H9 (cell line): Measurements from ENCODE around the gene SLC25A15. TPM values are rescaled to one million over a fixed set of nuclear protein-coding genes. Genes with fewer than 3 reads are reported as not detected.

Experiments used
- DNase-seq: peaks from one replicate; pipeline ENCODE4 v3.0.0-alpha.2; 2017
- H2AFZ ChIP-seq: one replicate; pipeline ENCODE4 v1.6.1; 2013; ENCODE audit warnings: mild to moderate bottlenecking, low read length, control low read depth, moderate library complexity
- H2AK5ac ChIP-seq: 2 replicates; pipeline ENCODE4 v1.6.1; 2013; ENCODE audit warnings: low read length, control low read depth, mixed read lengths; ENCODE audit not compliant: insufficient read length
- H2BK120ac ChIP-seq: one replicate; pipeline ENCODE4 v1.6.1; 2013; ENCODE audit warnings: low read depth, mild to moderate bottlenecking, low read length, control low read depth, inconsistent platforms; ENCODE audit not compliant: poor library complexity, severe bottlenecking
- H2BK12ac ChIP-seq: 2 replicates; pipeline ENCODE4 v1.6.1; 2013; ENCODE audit warnings: low read length, control low read depth, mixed read lengths, low read depth; ENCODE audit not compliant: insufficient read length
- H2BK15ac ChIP-seq: 2 replicates; pipeline ENCODE4 v1.6.1; 2013; ENCODE audit warnings: low read depth, low read length, control low read depth
- H2BK20ac ChIP-seq: one replicate; pipeline ENCODE4 v1.6.1; 2013; ENCODE audit warnings: low read depth, mild to moderate bottlenecking, low read length, control low read depth, inconsistent platforms; ENCODE audit not compliant: poor library complexity, severe bottlenecking
- H2BK5ac ChIP-seq: 2 replicates; pipeline ENCODE4 v1.6.1; 2013; ENCODE audit warnings: low read length, control low read depth, mixed read lengths; ENCODE audit not compliant: insufficient read length
- H3K14ac ChIP-seq: 2 replicates; pipeline ENCODE4 v1.6.1; 2013; ENCODE audit warnings: low read length, control low read depth; ENCODE audit not compliant: insufficient read depth
- H3K18ac ChIP-seq: 2 replicates; pipeline ENCODE4 v1.6.1; 2013; ENCODE audit warnings: low read depth, mild to moderate bottlenecking, mixed read lengths, low read length, control low read depth; ENCODE audit not compliant: insufficient read length
- H3K23ac ChIP-seq: 2 replicates; pipeline ENCODE4 v1.6.1; 2013; ENCODE audit warnings: low read length, control low read depth, mixed read lengths, low read depth; ENCODE audit not compliant: insufficient read length
- H3K23me2 ChIP-seq: 2 replicates; pipeline ENCODE4 v1.6.1; 2013; ENCODE audit warnings: low read depth, mild to moderate bottlenecking, mixed read lengths, low read length, control low read depth; ENCODE audit not compliant: insufficient read length, poor library complexity, severe bottlenecking
- H3K27ac ChIP-seq: 2 replicates; pipeline ENCODE4 v1.5.1; 2013; ENCODE audit warnings: low read length, control low read depth, mixed read lengths, low read depth; ENCODE audit not compliant: insufficient read length
- H3K27me3 ChIP-seq: 2 replicates; pipeline ENCODE4 v1.6.1; 2013; ENCODE audit warnings: low read length, control low read depth, inconsistent platforms; ENCODE audit not compliant: insufficient read depth
- H3K4ac ChIP-seq: 2 replicates; pipeline ENCODE4 v1.6.1; 2013; ENCODE audit warnings: low read depth, mild to moderate bottlenecking, control low read depth, inconsistent platforms, low read length, moderate library complexity
- H3K4me1 ChIP-seq: 2 replicates; pipeline ENCODE4 v1.6.1; 2013; ENCODE audit warnings: low read length, control low read depth, inconsistent platforms; ENCODE audit not compliant: insufficient read depth
- H3K4me2 ChIP-seq: 2 replicates; pipeline ENCODE4 v1.6.1; 2013; ENCODE audit warnings: low read length, control low read depth, mixed read lengths; ENCODE audit not compliant: insufficient read length, insufficient read depth
- H3K56ac ChIP-seq: 2 replicates; pipeline ENCODE4 v1.6.1; 2013; ENCODE audit warnings: low read depth, mild to moderate bottlenecking, mixed read lengths, low read length, control low read depth; ENCODE audit not compliant: insufficient read length
- H3K79me1 ChIP-seq: 2 replicates; pipeline ENCODE4 v1.6.1; 2013; ENCODE audit warnings: low read depth, mild to moderate bottlenecking, moderate library complexity, low read length, control low read depth, inconsistent platforms; ENCODE audit not compliant: insufficient read depth, poor library complexity, severe bottlenecking
- H3K79me2 ChIP-seq: 2 replicates; pipeline ENCODE4 v1.6.1; 2013; ENCODE audit warnings: low read length, control low read depth, inconsistent platforms; ENCODE audit not compliant: insufficient read depth
- H3K9ac ChIP-seq: 2 replicates; pipeline ENCODE4 v1.6.1; 2013; ENCODE audit warnings: low read length, control low read depth, mixed read lengths; ENCODE audit not compliant: insufficient read length; ENCODE audit errors: extremely low read depth
- H3K9me3 ChIP-seq: one replicate; pipeline ENCODE4 v1.6.1; 2013; ENCODE audit warnings: low read depth, low read length, inconsistent platforms; ENCODE audit not compliant: control insufficient read depth
- H3T11ph ChIP-seq: one replicate; pipeline ENCODE4 v1.6.1; 2013; ENCODE audit warnings: mild to moderate bottlenecking, low read length, control low read depth, inconsistent platforms
- H4K20me1 ChIP-seq: one replicate; pipeline ENCODE4 v1.6.1; 2013; ENCODE audit not compliant: control insufficient read depth, insufficient read length, insufficient read depth
- H4K5ac ChIP-seq: 2 replicates; pipeline ENCODE4 v1.6.1; 2013; ENCODE audit warnings: low read depth, mild to moderate bottlenecking, mixed read lengths, low read length, control low read depth; ENCODE audit not compliant: insufficient read length
- H4K8ac ChIP-seq: replicated peaks from 2 replicates; pipeline ENCODE4 v1.6.1; 2013; ENCODE audit warnings: low read length, control low read depth, mixed read lengths, low read depth; ENCODE audit not compliant: insufficient read length
- H4K91ac ChIP-seq: 2 replicates; pipeline ENCODE4 v1.6.1; 2013; ENCODE audit warnings: low read depth, mild to moderate bottlenecking, moderate library complexity, mixed read lengths, low read length, control low read depth; ENCODE audit not compliant: insufficient read length
- H3K27ac Mint-ChIP-seq, 3 experiments: 2 replicates in 2 of 3; 3 replicates in 1 of 3; pipeline ENCODE4 v1.8.0; 2020 to 2021; ENCODE audit warnings: mixed read lengths in 3 of 3, mild to moderate bottlenecking in 1 of 3, moderate library complexity in 1 of 3
- H3K27me3 Mint-ChIP-seq: 2 replicates; pipeline ENCODE4 v1.8.0; 2021; ENCODE audit warnings: low read depth, mild to moderate bottlenecking, moderate library complexity, mixed read lengths
- H3K36me3 Mint-ChIP-seq, 3 experiments: 2 replicates in 2 of 3; 3 replicates in 1 of 3; pipeline ENCODE4 v1.8.0; 2020 to 2021; ENCODE audit warnings: low read depth in 3 of 3, mixed read lengths in 3 of 3; ENCODE audit not compliant: insufficient read depth in 1 of 3
- H3K4me1 Mint-ChIP-seq, 2 experiments: 2 replicates each; pipeline ENCODE4 v1.8.0; 2020; ENCODE audit warnings: mixed read lengths in 2 of 2
- H3K4me3 Mint-ChIP-seq, 2 experiments: 2 replicates in 1 of 2; 3 replicates in 1 of 2; pipeline ENCODE4 v1.8.0; 2020 to 2021; ENCODE audit warnings: mild to moderate bottlenecking in 2 of 2, mixed read lengths in 2 of 2, moderate library complexity in 1 of 2
- H3K9me3 Mint-ChIP-seq, 2 experiments: 2 replicates in 1 of 2; 3 replicates in 1 of 2; pipeline ENCODE4 v1.8.0; 2020; ENCODE audit warnings: mild to moderate bottlenecking in 2 of 2, mixed read lengths in 2 of 2, moderate library complexity in 1 of 2
- CTCF ChIP-seq: fragments of 200-600 bp; sonication (generic); conservative IDR thresholded peaks from 3 replicates; pipeline ENCODE4 v1.8.0; 2021; ENCODE audit warnings: antibody characterized with exemption, mild to moderate bottlenecking
- WGBS: extraction: QIAGEN DNeasy Blood & Tissue Kit; methylation state at CpG from one replicate; pipeline ENCODE4 v1.1.7; 2013; ENCODE audit warnings: missing lambda C conversion rate, low lambda C conversion rate, mixed read lengths; ENCODE audit not compliant: insufficient read length; ENCODE audit errors: extremely low coverage; 5-methylcytosine and 5-hydroxymethylcytosine counted together
- total RNA-seq: library from RNA; stranded (reverse); gene quantifications from 2 replicates; pipeline ENCODE4 v1.2.1, GENCODE V29; 2021

Gene SLC25A15
- total RNA-seq, 1 experiment from 2014 or later: 21.1 TPM

- H3K4ac ChIP-seq: no peak overlapping the region
- peaks cover 5% of the 10 kb centered on the region; the same call in 1 of the 2 replicates for H3K79me2 ChIP-seq
- no peak overlapping the region for H4K5ac ChIP-seq
- no peak overlapping the region for H4K91ac ChIP-seq
- no peaks in the 10 kb centered on the region for H3K9me3 ChIP-seq
- peaks cover 3% of the 10 kb centered on the region for H3K79me1 ChIP-seq
- no peak overlapping the region for H3K27ac Mint-ChIP-seq
- no peaks in the 10 kb centered on the region for H3K9me3 Mint-ChIP-seq
- no peak overlapping the region for H2BK15ac ChIP-seq
- DNase-seq: no peak
- WGBS: no CpG with 5 or more reads among the region's 6 CpGs
- no peak overlapping the region for H3K23ac ChIP-seq
- no peaks in the 10 kb centered on the region; a peak in 1 of 7 replicates for H3K36me3 Mint-ChIP-seq
- H4K20me1 ChIP-seq: no peaks in the 10 kb centered on the region
- no peak overlapping the region for H3K56ac ChIP-seq
- H3K27me3 Mint-ChIP-seq: no peaks in the 10 kb centered on the region
- H2AK5ac ChIP-seq: no peak overlapping the region
- H3K14ac ChIP-seq: no peak overlapping the region
- H3K4me2 ChIP-seq: no peak overlapping the region
- no peak overlapping the region for H3K27ac ChIP-seq
- H3K4me1 Mint-ChIP-seq: peaks cover 13 to 18% of the 10 kb centered on the region in 2 experiments
- no peak overlapping the region for H3K18ac ChIP-seq
- no peaks in the 10 kb centered on the region for H3K27me3 ChIP-seq
- no peak overlapping the region for H3K4me3 Mint-ChIP-seq
- no peaks in the 10 kb centered on the region for H3K4me1 ChIP-seq
- H3T11ph ChIP-seq: no peak overlapping the region
- no peak overlapping the region for H3K9ac ChIP-seq
- H2BK5ac ChIP-seq: no peak overlapping the region
- H2BK12ac ChIP-seq: no peak overlapping the region
- no peak overlapping the region for H2AFZ ChIP-seq
- no peak for TF ChIP-seq CTCF
- no peak overlapping the region for H2BK20ac ChIP-seq
- H3K23me2 ChIP-seq: peaks cover 4% of the 10 kb centered on the region
- H2BK120ac ChIP-seq: no peak overlapping the region
- H4K8ac ChIP-seq: no peak overlapping the region
Measured at GRCh38 chr13:40772765-40773473, 16.5 kb upstream of the SLC25A15 start.
